ENCODE measurements around the gene CHST11. TPM values are rescaled to one million over a fixed set of nuclear protein-coding genes. Genes with fewer than 3 reads are reported as not detected.

The CHST11 gene
- total and polyA plus RNA-seq, 8 donors = 11.1 to 56.9 (median 14.8) TPM

DNA sequence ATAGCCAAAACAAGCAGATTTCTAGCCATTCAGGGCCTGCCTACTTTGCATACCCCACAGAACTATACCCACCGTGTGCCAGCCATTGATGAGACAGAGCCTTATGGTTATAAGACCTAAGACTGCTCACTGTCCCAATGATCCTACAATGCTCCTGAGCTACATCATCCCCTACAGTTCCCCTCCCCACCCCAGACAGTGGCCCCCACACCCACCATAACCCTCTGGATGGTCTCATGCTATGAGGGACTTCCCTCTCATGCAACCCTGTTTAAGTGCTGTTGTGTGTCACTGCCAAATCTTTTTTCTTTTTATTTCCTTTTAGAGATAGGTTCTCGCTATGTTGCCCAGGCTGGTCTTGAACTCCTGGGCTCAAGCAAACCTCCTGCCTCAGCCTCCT is 75.9 kb downstream of the CHST11 start:
- Histone ChIP-seq H3K27me3 (no peaks in the 10 kb centered on the region), H3K36me3 (no peaks in the 10 kb centered on the region), H3K27ac (no peak overlapping the region), H3K4me1 (peaks cover 0 to 23% of the 10 kb centered on the region in 2 donors), H3K9me3 (no peaks in the 10 kb centered on the region), H3K4me3 (no peak overlapping the region)
- DNase-seq (no peak), ATAC-seq (no peak)
- TF ChIP-seq, protein P1, sequence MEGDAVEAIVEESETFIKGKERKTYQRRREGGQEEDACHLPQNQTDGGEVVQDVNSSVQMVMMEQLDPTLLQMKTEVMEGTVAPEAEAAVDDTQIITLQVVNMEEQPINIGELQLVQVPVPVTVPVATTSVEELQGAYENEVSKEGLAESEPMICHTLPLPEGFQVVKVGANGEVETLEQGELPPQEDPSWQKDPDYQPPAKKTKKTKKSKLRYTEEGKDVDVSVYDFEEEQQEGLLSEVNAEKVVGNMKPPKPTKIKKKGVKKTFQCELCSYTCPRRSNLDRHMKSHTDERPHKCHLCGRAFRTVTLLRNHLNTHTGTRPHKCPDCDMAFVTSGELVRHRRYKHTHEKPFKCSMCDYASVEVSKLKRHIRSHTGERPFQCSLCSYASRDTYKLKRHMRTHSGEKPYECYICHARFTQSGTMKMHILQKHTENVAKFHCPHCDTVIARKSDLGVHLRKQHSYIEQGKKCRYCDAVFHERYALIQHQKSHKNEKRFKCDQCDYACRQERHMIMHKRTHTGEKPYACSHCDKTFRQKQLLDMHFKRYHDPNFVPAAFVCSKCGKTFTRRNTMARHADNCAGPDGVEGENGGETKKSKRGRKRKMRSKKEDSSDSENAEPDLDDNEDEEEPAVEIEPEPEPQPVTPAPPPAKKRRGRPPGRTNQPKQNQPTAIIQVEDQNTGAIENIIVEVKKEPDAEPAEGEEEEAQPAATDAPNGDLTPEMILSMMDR (IDR thresholded peaks at IDR 0.05) = no peak
- intact Hi-C loops (cut with DNase I) = no loop called here

DNA sequence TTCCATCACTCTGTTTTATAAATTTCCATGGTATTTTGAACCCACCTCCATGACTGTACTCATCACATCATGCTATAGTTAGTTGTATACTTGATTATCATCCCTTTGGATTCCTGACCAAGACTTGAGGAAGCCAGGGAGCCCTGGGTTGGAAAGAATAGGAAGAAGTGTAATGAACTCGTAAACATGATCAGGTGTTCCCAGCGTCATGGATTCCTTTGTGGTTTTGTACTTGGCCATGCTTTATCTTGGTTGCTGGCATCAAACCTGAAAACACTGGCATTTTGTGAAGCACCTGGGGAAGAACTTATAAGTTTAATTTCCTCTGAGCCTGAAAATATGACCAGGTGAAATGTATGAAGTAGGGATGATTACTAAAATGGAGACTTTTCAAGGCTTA is 76.4 kb downstream of the CHST11 start:
- no peak overlapping the region for H3K4me3 ChIP-seq
- DNase-seq (no peak), ATAC-seq (no peak)
- peaks cover 0 to 23% of the 10 kb centered on the region in 2 donors for H3K4me1 ChIP-seq
- no peaks in the 10 kb centered on the region for H3K9me3 ChIP-seq
- intact Hi-C loops (cut with DNase I) = no loop called here
- no peak overlapping the region for H3K27ac ChIP-seq
- H3K36me3 ChIP-seq = no peaks in the 10 kb centered on the region
- H3K27me3 ChIP-seq = no peaks in the 10 kb centered on the region
- TF ChIP-seq, protein P1 (IDR thresholded peaks at IDR 0.05) = no peak

DNA sequence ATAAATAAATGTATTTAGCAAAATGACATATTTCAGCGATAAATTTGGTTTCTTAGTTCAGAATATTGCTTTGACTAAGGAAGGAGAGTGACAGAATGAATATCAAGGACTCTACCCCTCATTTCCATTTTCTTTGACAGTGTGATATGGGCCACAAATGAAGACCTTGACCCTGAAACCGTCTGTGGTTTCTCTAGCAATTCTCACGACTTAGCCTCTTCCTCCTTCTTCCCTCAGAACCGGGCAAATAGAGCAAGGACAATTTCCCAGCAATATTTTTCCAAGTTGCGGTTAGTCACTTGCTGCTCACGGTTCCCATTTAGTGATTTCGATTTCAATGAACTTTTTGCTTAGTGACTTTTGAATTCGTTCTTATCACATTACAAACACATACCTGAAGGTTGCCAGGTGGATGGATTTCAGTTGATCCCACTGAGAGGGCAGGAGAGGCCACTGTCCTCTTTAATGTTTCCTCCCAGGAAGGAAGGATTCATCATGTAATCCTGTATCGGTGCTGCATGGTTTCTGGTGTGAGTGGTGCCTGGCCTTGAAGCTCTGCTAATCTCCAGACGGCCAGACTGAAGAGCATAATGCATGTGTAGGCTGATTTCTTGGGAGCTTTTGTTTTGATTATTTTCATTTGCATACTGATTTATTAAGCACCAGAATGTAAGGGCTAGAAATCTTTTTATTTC is 77.6 kb downstream of the CHST11 start:
- Histone ChIP-seq H3K36me3 (no peaks in the 10 kb centered on the region), H3K9me3 (no peaks in the 10 kb centered on the region), H3K27ac (no peak overlapping the region), H3K4me3 (no peak overlapping the region), H3K4me1 (peaks cover 0 to 23% of the 10 kb centered on the region in 2 donors), H3K27me3 (no peaks in the 10 kb centered on the region)
- DNase-seq = no peak
- ATAC-seq = no peak
- intact Hi-C loops (cut with DNase I) = no loop called here
- TF ChIP-seq, protein P1 (IDR thresholded peaks at IDR 0.05) = no peak

DNA sequence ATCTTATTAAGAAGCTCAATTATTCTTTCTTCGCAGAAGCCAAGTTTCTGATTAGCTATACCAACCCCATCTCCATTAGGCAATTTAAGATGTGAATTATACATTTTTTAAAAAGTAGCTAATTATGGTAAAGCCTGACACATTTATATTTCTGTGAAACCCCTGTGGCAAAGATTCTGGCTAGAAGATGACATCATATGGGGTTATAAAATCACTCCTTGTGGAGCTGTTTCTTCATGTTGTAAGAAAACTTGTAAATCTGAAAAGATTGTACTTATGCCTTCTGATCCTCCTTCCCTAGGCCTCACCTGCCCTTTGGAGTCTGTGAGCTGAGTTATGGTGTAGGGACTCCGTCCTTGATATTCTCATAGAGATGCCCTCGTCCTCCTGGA is 78.1 kb downstream of the CHST11 start:
- ATAC-seq (no peak), DNase-seq (no peak)
- H3K27me3 ChIP-seq = no peaks in the 10 kb centered on the region
- H3K27ac ChIP-seq = no peak overlapping the region
- H3K4me1 ChIP-seq = peaks cover 0 to 23% of the 10 kb centered on the region in 2 donors
- H3K4me3 ChIP-seq = no peak overlapping the region
- no peaks in the 10 kb centered on the region for H3K9me3 ChIP-seq
- TF ChIP-seq, protein P1 (IDR thresholded peaks at IDR 0.05) = no peak
- H3K36me3 ChIP-seq = no peaks in the 10 kb centered on the region
- intact Hi-C loops (cut with DNase I) = no loop called here

DNA sequence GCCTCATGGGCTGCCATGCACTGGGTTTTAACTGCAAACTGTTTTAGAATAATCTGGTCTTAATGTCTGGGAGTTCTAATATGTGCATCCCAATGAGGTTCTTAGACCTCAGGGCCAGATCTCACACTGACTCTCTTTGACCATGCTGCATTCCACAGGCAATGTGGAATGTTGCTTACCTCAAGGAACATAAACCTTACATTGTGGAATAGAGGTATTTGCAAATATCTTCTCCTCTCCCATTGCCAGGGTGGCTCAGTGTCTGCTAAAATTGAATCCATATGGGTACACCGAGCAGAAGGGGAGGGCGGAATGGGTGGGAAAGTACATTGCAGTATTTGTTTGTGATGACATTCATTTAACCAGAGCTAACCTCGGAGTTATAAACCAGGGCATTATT is 78.6 kb downstream of the CHST11 start:
- no peak for DNase-seq
- H3K4me3 ChIP-seq = no peak overlapping the region
- H3K27ac ChIP-seq = no peak overlapping the region
- peaks cover 0 to 23% of the 10 kb centered on the region in 2 donors for H3K4me1 ChIP-seq
- ATAC-seq = no peak
- TF ChIP-seq, protein P1 (IDR thresholded peaks at IDR 0.05) = no peak
- H3K27me3 ChIP-seq = no peaks in the 10 kb centered on the region
- intact Hi-C loops (cut with DNase I) = no loop called here
- no peaks in the 10 kb centered on the region for H3K36me3 ChIP-seq
- H3K9me3 ChIP-seq = no peaks in the 10 kb centered on the region

Data from left lung (tissue), 10 donors.